HG02763 (cell line): ENCODE data around the gene EFNA5.

ENCODE experiments used
- ATAC-seq: cut with Tn5 transposase; IDR thresholded peaks from one replicate; pipeline ENCODE4 v1.9.1; 2021; ENCODE audit warnings: mild to moderate bottlenecking, moderate library complexity; ENCODE audit not compliant: unreplicated experiment

The EFNA5 gene

GRCh38 chr5:107646418-107646817 lies 24.3 kb downstream of the EFNA5 start:
- ATAC-seq = no peak

DNA sequence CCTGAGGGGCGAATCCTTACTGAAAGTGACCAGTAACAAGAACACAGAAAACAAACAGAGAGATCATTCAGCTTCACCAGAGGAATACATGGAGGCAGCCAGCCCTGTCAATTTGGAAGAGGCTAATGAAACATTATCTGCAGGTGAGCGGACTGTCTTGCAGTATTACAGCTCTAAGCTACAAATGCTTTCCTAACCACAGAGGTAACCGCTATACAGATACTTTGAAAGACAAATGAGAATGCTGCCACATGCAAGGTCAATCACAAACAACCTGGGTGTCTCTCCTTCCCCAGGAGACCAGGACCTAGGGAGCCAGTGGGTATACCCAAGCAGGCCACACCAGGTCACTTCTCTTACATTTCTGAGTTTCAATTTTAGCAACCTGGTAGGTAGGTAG lies 30.2 kb downstream of the EFNA5 start:
- no peak for ATAC-seq

- no peak for ATAC-seq
Measured at GRCh38 chr5:107639990-107640389, 30.7 kb downstream of the EFNA5 start.

DNA sequence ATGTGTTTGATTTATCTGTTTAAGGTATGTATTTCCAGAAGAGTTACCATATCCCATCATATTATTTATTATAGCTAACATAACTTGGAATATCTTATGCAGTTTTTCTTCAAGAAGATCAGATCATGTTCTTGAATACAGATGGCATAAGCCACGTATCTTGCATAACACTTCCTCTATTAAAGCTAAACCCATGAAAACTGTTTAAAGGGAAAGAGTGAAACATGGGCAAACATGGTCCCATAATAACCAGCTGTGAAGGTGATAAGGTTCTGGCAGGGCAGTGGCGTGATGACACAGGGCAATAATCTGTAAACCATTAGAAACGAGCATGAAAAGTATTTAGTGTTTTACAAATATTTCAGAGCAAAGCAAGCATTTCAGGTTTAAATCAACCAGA lies 34.2 kb downstream of the EFNA5 start:
- ATAC-seq = no peak

- ATAC-seq = no peak
Measured at GRCh38 chr5:107636068-107636467, 34.7 kb downstream of the EFNA5 start.

DNA sequence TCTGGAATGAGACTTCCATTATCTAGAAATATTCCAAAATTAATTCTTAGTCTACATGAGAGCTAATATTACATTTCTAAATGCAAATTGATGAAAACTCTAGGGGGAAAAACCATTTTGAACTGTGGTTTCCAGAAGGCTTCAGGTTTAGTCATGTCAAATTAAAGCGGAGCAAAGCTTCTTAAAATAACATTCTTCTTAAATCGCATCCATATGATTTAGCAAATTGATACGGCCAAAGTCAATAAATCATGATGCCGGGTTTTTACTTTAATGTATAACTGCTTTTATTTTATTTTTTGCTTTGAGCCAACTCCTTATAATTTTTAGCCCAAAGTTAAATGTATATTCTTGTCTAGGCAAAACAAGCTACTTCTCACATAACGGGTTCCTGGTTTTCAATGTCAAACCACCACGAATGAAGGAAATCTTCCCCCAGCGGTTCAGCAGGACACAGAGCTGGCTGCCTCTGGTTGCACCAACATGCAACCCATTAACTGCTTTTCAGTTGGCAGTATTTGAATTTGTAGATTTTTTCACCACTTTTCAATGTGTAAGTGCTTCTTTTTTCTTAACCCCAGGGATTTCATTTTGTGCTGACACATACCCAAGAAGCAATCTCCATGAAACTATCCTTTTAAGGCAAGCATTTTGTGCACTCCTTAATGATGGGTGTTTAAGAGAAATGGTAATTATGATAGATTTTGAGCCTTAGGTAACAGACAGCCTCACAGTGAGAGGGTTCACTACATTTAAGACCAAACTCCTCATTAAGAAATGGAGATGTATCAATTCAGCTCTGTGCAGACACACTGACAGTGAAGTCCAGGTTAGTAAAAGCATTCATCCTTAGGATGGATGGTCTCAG lies 35.5 kb downstream of the EFNA5 start:
- no peak for ATAC-seq

- ATAC-seq = no peak
Measured at GRCh38 chr5:107633171-107633901, 37.4 kb downstream of the EFNA5 start.

- ATAC-seq = no peak
Measured at GRCh38 chr5:107631805-107632362, 38.9 kb downstream of the EFNA5 start.

- no peak for ATAC-seq
Measured at GRCh38 chr5:107630184-107630583, 40.6 kb downstream of the EFNA5 start.

DNA sequence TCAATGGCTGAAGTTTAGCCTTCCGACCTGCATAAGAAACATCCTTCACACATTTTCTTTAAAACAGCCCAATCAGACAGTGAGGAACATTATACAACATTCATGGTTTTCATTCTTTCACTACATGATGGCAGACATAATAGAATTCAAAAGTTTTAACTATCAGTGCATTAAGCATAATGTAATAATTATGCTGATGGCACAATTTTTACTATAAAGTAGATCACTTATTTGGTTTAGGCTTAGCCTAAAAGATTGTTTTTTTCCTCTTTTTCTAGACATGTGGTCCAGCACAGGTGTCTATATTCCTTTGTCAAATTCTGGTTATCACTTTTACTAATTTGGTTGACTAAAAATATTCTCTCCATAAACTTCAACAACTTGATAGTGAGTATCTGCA lies 46.5 kb downstream of the EFNA5 start:
- no peak for ATAC-seq

DNA sequence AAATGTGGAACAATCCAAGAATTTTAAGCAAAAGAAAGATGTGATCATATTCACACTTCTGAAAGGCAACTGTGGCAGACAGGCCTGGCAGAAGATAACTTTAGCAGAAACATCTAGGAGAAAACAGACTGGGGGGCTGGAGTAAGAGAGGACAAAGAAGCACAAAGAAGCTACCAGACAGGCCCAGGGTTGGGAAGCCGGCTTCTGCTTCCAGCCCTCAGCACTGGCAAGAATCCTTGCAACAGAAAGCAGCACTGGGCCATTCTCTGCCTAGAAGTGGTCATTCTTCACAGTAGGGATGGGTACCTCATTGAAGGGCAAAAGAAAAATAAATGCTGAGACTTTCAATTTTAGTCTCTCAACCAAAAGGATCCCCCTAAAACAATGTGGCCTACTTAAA lies 49.6 kb downstream of the EFNA5 start:
- ATAC-seq = no peak

DNA sequence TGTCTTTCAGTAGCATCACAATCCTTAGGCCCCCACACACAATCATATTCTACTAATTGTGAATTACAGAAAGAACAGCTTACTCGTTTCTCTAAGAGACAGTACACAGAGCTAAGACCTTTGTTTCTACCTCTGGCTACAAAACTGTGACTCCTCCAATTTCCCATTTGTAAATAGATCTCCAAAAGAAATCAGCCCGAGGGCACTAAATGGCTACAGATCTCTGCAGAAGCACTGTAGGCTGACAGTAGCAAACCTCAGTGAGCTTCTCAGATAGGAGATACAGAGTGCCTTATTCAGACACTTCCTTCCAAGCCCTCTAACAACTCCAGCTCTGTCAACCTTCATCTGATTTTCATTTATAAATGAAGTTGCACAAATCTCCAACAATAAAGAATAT lies 51.0 kb downstream of the EFNA5 start:
- ATAC-seq = no peak

DNA sequence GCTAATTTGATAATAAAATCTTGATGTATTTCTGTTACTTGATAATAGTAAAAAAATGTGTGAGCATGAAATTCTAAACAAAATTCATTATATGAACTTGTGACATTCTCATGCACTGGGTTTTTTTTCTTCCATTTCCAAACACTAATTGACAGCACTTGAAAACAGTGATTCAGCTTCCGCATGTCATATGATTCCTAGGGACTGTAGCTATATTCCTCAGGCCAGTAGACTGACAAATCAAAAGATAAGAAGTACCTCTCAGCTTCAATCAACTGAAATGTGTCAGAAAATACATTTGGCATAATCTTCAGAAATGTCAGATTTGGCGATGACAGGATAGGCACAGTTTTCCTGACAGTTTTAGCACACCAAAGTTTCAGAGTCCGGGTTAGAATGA lies 52.5 kb downstream of the EFNA5 start:
- no peak for ATAC-seq

- no peak for ATAC-seq
Measured at GRCh38 chr5:107617052-107617451, 53.7 kb downstream of the EFNA5 start.

DNA sequence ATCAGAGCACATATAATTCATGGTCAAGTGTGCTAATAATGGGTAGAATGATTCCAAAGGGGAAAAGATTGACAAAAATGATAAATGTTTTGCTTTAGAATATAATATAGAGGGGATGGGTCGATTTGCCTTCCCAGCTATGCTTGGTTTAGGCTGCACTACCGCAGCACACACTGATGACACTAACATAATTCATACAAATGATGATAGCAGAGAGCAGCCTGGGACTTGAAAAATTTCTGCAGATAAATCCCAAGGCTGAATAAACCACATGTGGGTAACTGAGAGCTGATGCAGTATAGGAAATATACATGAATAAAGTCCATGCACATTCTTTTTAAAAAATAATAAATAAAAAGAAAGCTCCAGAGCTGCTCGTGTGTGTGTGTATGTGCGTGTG lies 54.5 kb downstream of the EFNA5 start:
- ATAC-seq = no peak

GRCh38 chr5:107615299-107615817 lies 55.4 kb downstream of the EFNA5 start:
- ATAC-seq = no peak

GRCh38 chr5:107612541-107612940 lies 58.2 kb downstream of the EFNA5 start:
- no peak for ATAC-seq

GRCh38 chr5:107610798-107611197 lies 59.9 kb downstream of the EFNA5 start:
- ATAC-seq = no peak

GRCh38 chr5:107607671-107608345 lies 62.9 kb downstream of the EFNA5 start:
- no peak for ATAC-seq

GRCh38 chr5:107607196-107607595 lies 63.5 kb downstream of the EFNA5 start:
- ATAC-seq = no peak

GRCh38 chr5:107605596-107606125 lies 65.1 kb downstream of the EFNA5 start:
- ATAC-seq = no peak
